ENCODE data around the gene MAP2. TPM values are rescaled to one million over a fixed set of nuclear protein-coding genes. Genes with fewer than 3 reads are reported as not detected.

MAP2 gene
- total RNA-seq, 1 donor = 2.2 TPM

- Histone ChIP-seq H3K27me3 (ENCODE audit: insufficient read depth, low read length) (no peaks in the 10 kb centered on the region), H3K36me3 (ENCODE audit: insufficient read depth, low read length) (no peaks in the 10 kb centered on the region), H3K79me2 (ENCODE audit: insufficient read depth, low read length) (no peaks in the 10 kb centered on the region), H2AFZ (ENCODE audit: low read length) (no peak overlapping the region), H3K4me2 (ENCODE audit: insufficient read depth, low read length) (no peak overlapping the region), H3K4me3 (ENCODE audit: insufficient read depth, low read length) (no peak overlapping the region), H3K27ac (ENCODE audit: low read depth, low read length) (no peak overlapping the region), H3K4me1 (ENCODE audit: insufficient read depth, low read length) (no peaks in the 10 kb centered on the region), H3K9me3 (ENCODE audit: low read depth, low read length) (no peaks in the 10 kb centered on the region), H4K20me1 (ENCODE audit: insufficient read depth, low read length) (no peaks in the 10 kb centered on the region)
- no peak for TF ChIP-seq CTCF (IDR thresholded peaks at IDR 0.05; ENCODE audit: extremely low read depth, low read depth, low read length)
- no peak for DNase-seq (ENCODE audit: insufficient read length, low spot score, missing footprints)
Measured at GRCh38 chr2:209687323-209687969, 263.6 kb downstream of the MAP2 start.

- no peak for TF ChIP-seq CTCF (IDR thresholded peaks at IDR 0.05; ENCODE audit: extremely low read depth, low read depth, low read length)
- H3K79me2 ChIP-seq (ENCODE audit: insufficient read depth, low read length) = no peaks in the 10 kb centered on the region
- no peaks in the 10 kb centered on the region for H3K36me3 ChIP-seq (ENCODE audit: insufficient read depth, low read length)
- DNase-seq (ENCODE audit: insufficient read length, low spot score, missing footprints) = no peak
- H3K4me3 ChIP-seq (ENCODE audit: insufficient read depth, low read length) = no peak overlapping the region
- no peaks in the 10 kb centered on the region for H3K27me3 ChIP-seq (ENCODE audit: insufficient read depth, low read length)
- no peaks in the 10 kb centered on the region for H3K9me3 ChIP-seq (ENCODE audit: low read depth, low read length)
- H4K20me1 ChIP-seq (ENCODE audit: insufficient read depth, low read length) = no peaks in the 10 kb centered on the region
- no peak overlapping the region for H2AFZ ChIP-seq (ENCODE audit: low read length)
- H3K27ac ChIP-seq (ENCODE audit: low read depth, low read length) = no peak overlapping the region
- no peaks in the 10 kb centered on the region for H3K4me1 ChIP-seq (ENCODE audit: insufficient read depth, low read length)
- no peak overlapping the region for H3K4me2 ChIP-seq (ENCODE audit: insufficient read depth, low read length)
Measured at GRCh38 chr2:209688385-209688784, 264.5 kb downstream of the MAP2 start.

- no peak overlapping the region for H2AFZ ChIP-seq (ENCODE audit: low read length)
- H3K27me3 ChIP-seq (ENCODE audit: insufficient read depth, low read length) = no peaks in the 10 kb centered on the region
- H3K9me3 ChIP-seq (ENCODE audit: low read depth, low read length) = no peaks in the 10 kb centered on the region
- no peak overlapping the region for H3K4me3 ChIP-seq (ENCODE audit: insufficient read depth, low read length)
- no peak for DNase-seq (ENCODE audit: insufficient read length, low spot score, missing footprints)
- TF ChIP-seq CTCF (IDR thresholded peaks at IDR 0.05; ENCODE audit: extremely low read depth, low read depth, low read length) = no peak
- H3K4me1 ChIP-seq (ENCODE audit: insufficient read depth, low read length) = no peaks in the 10 kb centered on the region
- no peaks in the 10 kb centered on the region for H4K20me1 ChIP-seq (ENCODE audit: insufficient read depth, low read length)
- H3K4me2 ChIP-seq (ENCODE audit: insufficient read depth, low read length) = no peak overlapping the region
- no peaks in the 10 kb centered on the region for H3K79me2 ChIP-seq (ENCODE audit: insufficient read depth, low read length)
- H3K36me3 ChIP-seq (ENCODE audit: insufficient read depth, low read length) = no peaks in the 10 kb centered on the region
- no peak overlapping the region for H3K27ac ChIP-seq (ENCODE audit: low read depth, low read length)
Measured at GRCh38 chr2:209690029-209690754, 266.3 kb downstream of the MAP2 start.

GRCh38 chr2:209694748-209695147 is 270.9 kb downstream of the MAP2 start:
- Histone ChIP-seq H3K27ac (ENCODE audit: low read depth, low read length) (no peak overlapping the region), H3K79me2 (ENCODE audit: insufficient read depth, low read length) (no peaks in the 10 kb centered on the region), H3K4me3 (ENCODE audit: insufficient read depth, low read length) (no peak overlapping the region), H3K27me3 (ENCODE audit: insufficient read depth, low read length) (no peaks in the 10 kb centered on the region), H3K9me3 (ENCODE audit: low read depth, low read length) (no peaks in the 10 kb centered on the region), H3K4me2 (ENCODE audit: insufficient read depth, low read length) (no peak overlapping the region), H4K20me1 (ENCODE audit: insufficient read depth, low read length) (no peaks in the 10 kb centered on the region), H3K36me3 (ENCODE audit: insufficient read depth, low read length) (no peaks in the 10 kb centered on the region), H3K4me1 (ENCODE audit: insufficient read depth, low read length) (no peaks in the 10 kb centered on the region), H2AFZ (ENCODE audit: low read length) (no peak overlapping the region)
- no peak for TF ChIP-seq CTCF (IDR thresholded peaks at IDR 0.05; ENCODE audit: extremely low read depth, low read depth, low read length)
- no peak for DNase-seq (ENCODE audit: insufficient read length, low spot score, missing footprints)
